Measurements from ENCODE around the gene ELF2. TPM values are rescaled to one million over a fixed set of nuclear protein-coding genes. Genes with fewer than 3 reads are reported as not detected.

The ELF2 gene
- total RNA-seq, 1 donor from 2014 or later: 57.9 TPM

GRCh38 chr4:139020384-139020783, 156.6 kb downstream of the ELF2 start:
- ATAC-seq (ENCODE audit: low read depth) (no peak), DNase-seq (no peak)
- H3K27ac Mint-ChIP-seq: no peak overlapping the region
- peaks cover 6% of the 10 kb centered on the region for H3K36me3 Mint-ChIP-seq (ENCODE audit: low read depth)
- intact Hi-C loops (cut with micrococcal nuclease): no loop called here
- no peaks in the 10 kb centered on the region for H3K27me3 Mint-ChIP-seq
- H3K4me1 Mint-ChIP-seq: peaks cover 21% of the 10 kb centered on the region
- no peak overlapping the region for H3K4me3 Mint-ChIP-seq
- TF ChIP-seq, protein P1, sequence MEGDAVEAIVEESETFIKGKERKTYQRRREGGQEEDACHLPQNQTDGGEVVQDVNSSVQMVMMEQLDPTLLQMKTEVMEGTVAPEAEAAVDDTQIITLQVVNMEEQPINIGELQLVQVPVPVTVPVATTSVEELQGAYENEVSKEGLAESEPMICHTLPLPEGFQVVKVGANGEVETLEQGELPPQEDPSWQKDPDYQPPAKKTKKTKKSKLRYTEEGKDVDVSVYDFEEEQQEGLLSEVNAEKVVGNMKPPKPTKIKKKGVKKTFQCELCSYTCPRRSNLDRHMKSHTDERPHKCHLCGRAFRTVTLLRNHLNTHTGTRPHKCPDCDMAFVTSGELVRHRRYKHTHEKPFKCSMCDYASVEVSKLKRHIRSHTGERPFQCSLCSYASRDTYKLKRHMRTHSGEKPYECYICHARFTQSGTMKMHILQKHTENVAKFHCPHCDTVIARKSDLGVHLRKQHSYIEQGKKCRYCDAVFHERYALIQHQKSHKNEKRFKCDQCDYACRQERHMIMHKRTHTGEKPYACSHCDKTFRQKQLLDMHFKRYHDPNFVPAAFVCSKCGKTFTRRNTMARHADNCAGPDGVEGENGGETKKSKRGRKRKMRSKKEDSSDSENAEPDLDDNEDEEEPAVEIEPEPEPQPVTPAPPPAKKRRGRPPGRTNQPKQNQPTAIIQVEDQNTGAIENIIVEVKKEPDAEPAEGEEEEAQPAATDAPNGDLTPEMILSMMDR (IDR thresholded peaks at IDR 0.05): no peak
- ChIA-PET POLR2A (interaction anchor here (0.5 to 0.9 kb wide), 2 partner anchors 43 to 214 kb away, joined by 3 read pairs; no protein-coding TSS in a partner anchor), CTCF (interaction anchor here (1.5 kb wide), 1 partner anchor 10 kb away, joined by 6 read pairs; no protein-coding TSS in a partner anchor)
- H3K9me3 Mint-ChIP-seq: no peaks in the 10 kb centered on the region

DNA sequence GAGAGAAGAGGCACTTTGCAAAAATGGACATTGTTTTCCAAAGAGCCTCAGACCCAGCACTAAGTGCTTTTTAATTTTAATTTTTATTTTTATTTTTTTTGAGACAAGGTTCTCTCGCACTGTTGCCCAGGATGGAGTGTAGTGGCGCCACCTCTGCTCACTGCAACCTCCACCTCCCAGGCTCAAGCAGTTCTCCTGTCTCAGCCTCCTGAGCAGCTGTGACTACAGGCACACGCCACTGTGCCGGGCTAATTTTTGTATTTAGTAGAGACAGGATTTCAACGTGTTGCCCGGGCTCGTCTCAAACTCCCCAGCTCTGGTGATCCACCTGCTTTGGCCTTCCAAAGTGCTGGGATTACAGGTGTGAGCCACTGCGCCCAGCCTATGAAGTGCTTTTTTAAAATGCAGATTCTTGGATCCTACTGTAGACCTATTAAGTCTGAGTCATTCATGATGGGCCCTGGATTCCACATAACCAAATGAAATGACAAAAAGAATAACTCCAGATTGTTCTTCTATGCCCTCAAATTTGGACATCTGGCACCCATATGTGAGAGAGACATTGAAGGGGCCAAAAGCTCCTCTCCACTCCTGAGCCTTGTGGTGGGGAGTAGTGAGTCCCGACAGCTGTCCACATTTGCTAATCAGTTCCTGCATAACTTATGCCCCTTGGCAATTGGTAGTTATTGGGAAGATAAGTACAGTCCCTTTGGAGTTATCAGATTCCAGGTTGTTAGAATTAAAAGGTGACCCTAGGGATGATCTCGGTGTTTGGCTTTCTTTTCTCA, 157.9 kb downstream of the ELF2 start:
- intact Hi-C loops (cut with micrococcal nuclease): loop anchor here (10.0 kb wide), 1 partner anchor 1786 kb away; no protein-coding TSS in a partner anchor
- CTCF ChIA-PET: interaction anchor here (0.6 to 1.6 kb wide), 3 partner anchors 11 to 79 kb away, joined by 3 to 14 read pairs (median 6); no protein-coding TSS in a partner anchor

GRCh38 chr4:139018501-139018900, 158.5 kb downstream of the ELF2 start:
- ATAC-seq (ENCODE audit: low read depth) (no peak), DNase-seq (no peak)
- peaks cover 35% of the 10 kb centered on the region for H3K4me1 Mint-ChIP-seq
- H3K27me3 Mint-ChIP-seq: no peaks in the 10 kb centered on the region
- CTCF ChIA-PET: interaction anchor here (1.6 kb wide), 1 partner anchor 12 kb away, joined by 14 read pairs; no protein-coding TSS in a partner anchor
- TF ChIP-seq, protein P1 (IDR thresholded peaks at IDR 0.05): no peak
- no peak overlapping the region for H3K4me3 Mint-ChIP-seq
- peaks cover 6% of the 10 kb centered on the region for H3K36me3 Mint-ChIP-seq (ENCODE audit: low read depth)
- POLR2A ChIA-PET: interaction anchor here (0.5 kb wide), 1 partner anchor 15 kb away, joined by 3 read pairs; no protein-coding TSS in a partner anchor
- intact Hi-C loops (cut with micrococcal nuclease): loop anchor here (10.0 kb wide), 1 partner anchor 1786 kb away; no protein-coding TSS in a partner anchor
- H3K27ac Mint-ChIP-seq: no peak overlapping the region
- no peaks in the 10 kb centered on the region for H3K9me3 Mint-ChIP-seq

More for the DNA sequence above, 157.9 kb downstream of the ELF2 start:
- Mint-ChIP-seq H3K27ac (no peak overlapping the region), H3K36me3 (ENCODE audit: low read depth) (peaks cover 6% of the 10 kb centered on the region), H3K4me3 (no peak overlapping the region), H3K9me3 (no peaks in the 10 kb centered on the region), H3K27me3 (no peaks in the 10 kb centered on the region), H3K4me1 (peaks cover 33% of the 10 kb centered on the region)
- ATAC-seq (ENCODE audit: low read depth): no peak
- TF ChIP-seq, protein P1 (IDR thresholded peaks at IDR 0.05): no peak
- POLR2A ChIA-PET: interaction anchor here (0.5 kb wide), 1 partner anchor 15 kb away, joined by 3 read pairs; no protein-coding TSS in a partner anchor
- no peak for DNase-seq

- DNase-seq (no peak), ATAC-seq (ENCODE audit: low read depth) (no peak)
- CTCF ChIA-PET: interaction anchor here (1.6 kb wide), 1 partner anchor 13 kb away, joined by 14 read pairs; no protein-coding TSS in a partner anchor
- H3K4me1 Mint-ChIP-seq: peaks cover 35% of the 10 kb centered on the region
- H3K27me3 Mint-ChIP-seq: no peaks in the 10 kb centered on the region
- H3K36me3 Mint-ChIP-seq (ENCODE audit: low read depth): peaks cover 4% of the 10 kb centered on the region
- intact Hi-C loops (cut with micrococcal nuclease): loop anchor here (10.0 kb wide), 1 partner anchor 1787 kb away; no protein-coding TSS in a partner anchor
- H3K27ac Mint-ChIP-seq: no peak overlapping the region
- no peaks in the 10 kb centered on the region for H3K9me3 Mint-ChIP-seq
- TF ChIP-seq, protein P1 (IDR thresholded peaks at IDR 0.05): no peak
- H3K4me3 Mint-ChIP-seq: no peak overlapping the region
- POLR2A ChIA-PET: no interaction called here
These were observed 159.2 kb downstream of the ELF2 start for GRCh38 chr4:139017861-139018260.
